ENCODE results near the gene NKAIN2.
"Not testable (repeated sequence)": the region's sequence is repeated elsewhere in the genome, so short reads cannot be mapped to it uniquely, and the experiment has no call there.

Gene NKAIN2

GRCh38 chr6:123896869-123897268 lies 93.2 kb downstream of the NKAIN2 start:
- no peak for DNase-seq

GRCh38 chr6:123897965-123898364 lies 94.3 kb downstream of the NKAIN2 start:
- DNase-seq: no peak

- DNase-seq: no peak
These were observed 95.0 kb downstream of the NKAIN2 start for GRCh38 chr6:123898665-123899064.

- no peak for DNase-seq
These were observed 96.1 kb downstream of the NKAIN2 start for GRCh38 chr6:123899745-123900144.

GRCh38 chr6:123901436-123901835 lies 97.8 kb downstream of the NKAIN2 start:
- DNase-seq: no peak

DNA sequence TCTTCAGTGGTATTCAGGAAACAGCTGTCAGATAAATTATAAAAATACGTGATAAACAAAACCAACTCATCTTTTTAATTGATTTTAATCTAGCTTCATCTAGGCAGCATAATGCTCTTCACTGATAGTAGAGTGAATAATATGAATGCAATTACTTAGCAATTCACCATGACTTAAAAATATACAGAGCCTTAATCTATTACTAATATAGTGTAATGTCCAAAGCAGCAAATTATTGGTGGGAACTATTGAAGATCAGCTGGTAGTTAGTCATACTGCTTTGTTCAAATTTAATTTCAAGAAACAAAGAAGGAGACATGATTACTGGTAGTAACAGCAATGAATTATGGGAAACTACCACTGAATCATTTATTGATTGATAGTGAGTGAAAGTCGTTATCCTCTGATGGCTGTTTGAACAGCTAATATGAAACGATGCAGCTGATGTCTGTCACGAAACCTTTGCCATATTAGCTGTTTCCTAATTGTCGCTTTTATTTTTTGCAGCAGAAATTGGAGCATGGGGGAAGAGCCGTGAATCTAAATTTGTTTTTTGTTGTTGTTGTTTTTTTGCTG lies 99.2 kb downstream of the NKAIN2 start:
- DNase-seq: no peak

- no peak for DNase-seq
These were observed 100.6 kb downstream of the NKAIN2 start for GRCh38 chr6:123904228-123904627.

DNA sequence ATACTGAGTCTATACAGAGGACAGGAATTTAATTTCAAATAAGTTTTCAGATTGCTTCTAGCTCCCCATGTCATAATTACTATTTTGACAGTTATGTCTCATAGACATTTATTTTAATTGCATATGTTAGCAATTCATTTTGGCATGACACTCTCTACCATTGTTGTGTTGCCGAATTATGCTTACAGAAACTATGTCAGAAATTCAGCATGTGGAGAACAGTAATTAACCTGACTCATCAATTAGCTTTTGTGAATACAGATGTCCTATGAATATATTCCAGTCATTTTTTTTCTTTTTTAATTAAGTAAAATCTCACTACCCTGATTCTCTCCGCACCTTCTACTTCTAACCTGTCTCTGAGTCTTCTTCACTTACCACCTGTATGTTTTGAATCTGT lies 105.1 kb downstream of the NKAIN2 start:
- no peak for DNase-seq

DNA sequence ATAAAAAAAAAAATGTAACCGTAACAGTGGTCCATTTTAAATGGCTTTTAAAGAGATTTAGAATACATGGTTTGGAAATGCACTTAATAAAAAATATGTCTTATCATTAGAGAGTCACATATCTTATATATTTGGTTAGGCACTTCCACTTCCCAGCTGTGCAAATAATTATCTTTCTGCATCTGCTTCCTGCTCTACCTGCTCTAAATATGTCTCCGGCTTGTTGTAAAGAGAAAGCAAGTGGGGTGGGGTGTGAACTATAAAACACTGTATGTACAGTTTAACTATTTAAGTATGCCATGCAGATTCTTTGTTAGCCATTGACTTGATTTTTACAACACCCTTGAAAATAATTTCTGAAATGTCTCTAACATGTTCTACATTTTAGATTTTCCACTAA lies 106.3 kb downstream of the NKAIN2 start:
- no peak for DNase-seq

GRCh38 chr6:123913863-123914262 lies 110.2 kb downstream of the NKAIN2 start:
- DNase-seq: no peak

- not testable (repeated sequence) for DNase-seq
These were observed 119.7 kb downstream of the NKAIN2 start for GRCh38 chr6:123923379-123923778.

DNA sequence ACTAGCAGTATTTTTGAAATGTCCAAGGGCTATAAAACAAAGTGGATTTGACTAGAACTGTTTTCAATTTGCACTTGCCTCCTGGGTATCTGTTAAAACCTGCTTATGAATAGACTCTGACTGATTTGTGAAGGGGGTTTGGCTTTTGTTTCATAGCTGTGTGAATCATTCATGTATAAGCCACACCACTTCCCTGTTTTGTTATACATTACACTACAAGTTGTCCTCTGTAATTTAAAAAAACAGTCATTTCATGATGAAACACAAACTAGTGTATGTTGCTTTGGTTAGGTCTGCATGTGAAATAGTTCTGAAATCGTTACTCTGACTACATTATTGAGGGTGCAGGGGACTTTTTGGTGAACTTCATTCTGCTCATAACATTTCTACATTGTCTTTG lies 121.7 kb downstream of the NKAIN2 start:
- no peak for DNase-seq

- no peak for DNase-seq
These were observed 122.3 kb downstream of the NKAIN2 start for GRCh38 chr6:123925842-123926399.

- DNase-seq: no peak
These were observed 124.9 kb downstream of the NKAIN2 start for GRCh38 chr6:123928529-123928928.

DNA sequence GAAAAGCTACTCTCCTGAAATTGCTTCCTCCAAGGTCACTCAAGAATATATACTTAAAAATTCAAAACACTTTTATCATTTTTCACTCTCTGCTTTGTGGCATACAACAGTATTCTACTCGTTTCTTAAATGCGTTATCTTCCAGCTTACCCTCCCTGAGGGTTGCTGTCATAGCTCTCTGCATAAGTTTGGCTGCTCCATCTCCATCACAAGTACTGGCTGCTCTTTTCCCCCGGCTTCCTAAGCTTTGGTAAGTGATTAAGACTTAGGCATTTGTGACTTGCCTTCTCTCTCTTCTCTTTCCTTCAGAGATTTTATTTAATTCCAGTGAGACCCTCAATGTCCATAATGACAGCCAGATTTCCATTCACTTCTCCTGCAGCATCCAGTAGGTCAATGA lies 128.3 kb downstream of the NKAIN2 start:
- no peak for DNase-seq

- no peak for DNase-seq
These were observed 136.9 kb downstream of the NKAIN2 start for GRCh38 chr6:123940551-123940950.

DNA sequence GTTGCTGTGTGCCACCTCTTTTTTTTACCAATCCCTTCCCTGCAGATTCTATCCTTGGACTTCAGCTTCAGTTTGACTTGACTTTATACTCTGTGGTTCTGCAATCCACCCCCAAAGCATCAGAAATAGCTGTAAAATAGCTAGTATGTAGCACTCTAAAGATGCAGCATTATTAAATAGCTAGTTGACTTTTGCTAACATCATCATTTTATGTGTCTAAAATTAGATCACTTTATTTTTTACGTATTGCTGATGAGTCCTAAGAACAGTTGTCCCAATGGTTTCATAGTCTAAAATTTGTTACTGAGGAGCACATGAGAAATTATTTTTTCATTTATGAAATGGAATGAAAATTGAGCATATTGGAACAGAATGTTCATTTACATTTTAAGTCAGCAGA lies 138.2 kb downstream of the NKAIN2 start:
- DNase-seq: no peak

DNA sequence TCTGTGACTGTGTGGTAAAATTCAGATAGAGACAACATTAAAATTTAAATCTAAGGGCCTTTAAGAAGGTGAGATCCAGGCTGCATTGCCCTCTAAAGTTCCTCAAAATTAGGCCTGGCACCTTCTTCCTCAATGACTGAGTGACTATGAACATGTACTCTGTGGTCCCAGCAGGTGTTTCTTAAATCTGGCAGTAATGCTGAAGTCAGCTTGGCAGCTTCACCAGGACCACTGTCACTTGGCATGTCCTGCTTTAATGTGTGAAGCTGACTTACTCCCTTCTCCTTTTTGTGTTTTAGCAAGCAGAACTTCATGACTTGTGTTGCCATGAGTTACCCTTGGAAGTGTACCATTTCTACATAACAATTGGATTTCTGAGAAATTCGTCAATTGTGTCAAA lies 141.7 kb downstream of the NKAIN2 start:
- DNase-seq: no peak

- DNase-seq: no peak
These were observed 150.3 kb downstream of the NKAIN2 start for GRCh38 chr6:123953920-123954319.

- DNase-seq: no peak
These were observed 153.0 kb downstream of the NKAIN2 start for GRCh38 chr6:123956492-123957139.

DNA sequence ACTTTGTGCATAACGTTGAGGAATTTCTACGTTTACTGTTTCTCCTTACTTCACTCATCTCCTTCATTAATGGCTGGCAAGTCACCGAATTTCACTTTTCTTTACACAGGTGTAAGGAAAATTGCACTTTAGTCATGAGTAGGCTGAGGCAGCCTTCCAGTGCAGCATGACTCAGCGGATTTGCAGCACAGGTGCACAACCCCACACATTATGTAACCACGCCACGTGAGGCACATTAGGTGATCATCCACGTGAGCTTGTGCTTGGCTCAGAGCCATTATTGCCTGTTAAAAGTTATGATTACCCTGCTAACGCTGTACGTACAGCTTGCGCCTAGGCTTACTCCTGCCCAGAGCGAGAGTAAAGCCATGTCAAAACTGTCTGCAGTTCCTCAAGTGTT lies 158.8 kb downstream of the NKAIN2 start:
- no peak for DNase-seq

- no peak for DNase-seq
These were observed 162.2 kb downstream of the NKAIN2 start for GRCh38 chr6:123965894-123966293.

DNA sequence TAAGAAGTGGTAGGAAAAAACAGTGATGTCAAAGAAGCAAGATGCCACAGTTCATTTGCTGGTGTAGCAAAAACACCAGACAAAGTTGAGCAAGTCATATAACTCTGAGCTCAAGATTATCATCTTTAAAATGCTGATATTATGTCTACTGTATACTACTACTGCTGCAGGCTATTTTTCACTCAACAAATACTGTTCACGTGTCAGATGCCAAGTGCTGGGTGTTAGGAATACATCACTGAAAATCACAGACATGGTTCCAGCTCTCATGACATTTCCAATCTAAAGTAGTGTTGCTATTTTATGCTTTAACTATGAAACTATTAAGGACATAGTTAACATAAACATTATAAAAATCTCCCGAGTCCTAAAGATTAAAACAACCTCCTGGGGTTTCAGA lies 163.0 kb downstream of the NKAIN2 start:
- no peak for DNase-seq

GRCh38 chr6:123967905-123968304 lies 164.2 kb downstream of the NKAIN2 start:
- DNase-seq: no peak
